ENCODE results near the gene FBXO3.

The FBXO3 gene

DNA sequence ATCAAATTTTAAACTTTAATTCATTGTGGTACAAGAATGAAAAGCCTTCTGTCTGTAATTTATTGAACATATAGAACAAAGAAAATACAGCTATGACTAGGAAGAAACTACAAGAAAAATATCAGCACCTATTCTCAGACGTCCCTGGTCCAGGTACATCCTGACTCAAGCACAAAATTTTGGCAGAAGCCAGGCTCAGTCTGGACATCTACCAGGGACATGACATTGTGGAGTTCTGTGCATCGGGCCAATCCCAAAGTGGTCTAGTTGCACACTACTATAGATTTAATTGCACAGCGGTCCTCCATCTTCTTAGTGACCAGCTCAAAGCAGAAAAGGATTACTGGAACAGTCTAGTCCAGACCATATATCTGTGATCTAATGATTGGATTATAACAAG lies 22.4 kb downstream of the FBXO3 start:
- no peaks in the 10 kb centered on the region for H3K27me3 Mint-ChIP-seq
- CTCF ChIA-PET = interaction anchor here (0.8 kb wide), 1 partner anchor 10 kb away, joined by 3 read pairs; no protein-coding TSS in a partner anchor
- no peak for DNase-seq
- H3K9me3 Mint-ChIP-seq = no peaks in the 10 kb centered on the region
- no peak overlapping the region for H3K4me3 Mint-ChIP-seq
- no peak overlapping the region for H3K27ac Mint-ChIP-seq
- peaks cover 37% of the 10 kb centered on the region for H3K36me3 Mint-ChIP-seq
- H3K4me1 Mint-ChIP-seq = no peaks in the 10 kb centered on the region

GRCh38 chr11:33747979-33748378 lies 26.3 kb downstream of the FBXO3 start:
- no peaks in the 10 kb centered on the region for H3K27me3 Mint-ChIP-seq
- CTCF ChIA-PET = interaction anchor here (0.8 kb wide), 1 partner anchor 31 kb away, joined by 4 read pairs; no protein-coding TSS in a partner anchor
- peaks cover 28% of the 10 kb centered on the region for H3K36me3 Mint-ChIP-seq
- H3K4me3 Mint-ChIP-seq = no peak overlapping the region
- H3K9me3 Mint-ChIP-seq = no peaks in the 10 kb centered on the region
- H3K27ac Mint-ChIP-seq = no peak overlapping the region
- no peak for DNase-seq
- no peaks in the 10 kb centered on the region for H3K4me1 Mint-ChIP-seq

- Mint-ChIP-seq H3K36me3 (peaks cover 29% of the 10 kb centered on the region), H3K4me3 (no peak overlapping the region), H3K4me1 (no peaks in the 10 kb centered on the region), H3K9me3 (no peaks in the 10 kb centered on the region), H3K27ac (no peak overlapping the region), H3K27me3 (peaks cover 3% of the 10 kb centered on the region)
- CTCF ChIA-PET = interaction anchor here (0.6 to 2.9 kb wide), 9 partner anchors 9 to 736 kb away, joined by 3 to 31 read pairs (median 4); no protein-coding TSS in a partner anchor
- DNase-seq = no peak
These were observed 31.0 kb downstream of the FBXO3 start for GRCh38 chr11:33743291-33743690.

GRCh38 chr11:33742249-33742851 lies 32.0 kb downstream of the FBXO3 start:
- DNase-seq = no peak
- Mint-ChIP-seq H3K9me3 (no peaks in the 10 kb centered on the region), H3K27ac (no peak overlapping the region), H3K27me3 (peaks cover 6% of the 10 kb centered on the region), H3K36me3 (peaks cover 23% of the 10 kb centered on the region), H3K4me1 (no peaks in the 10 kb centered on the region), H3K4me3 (no peak overlapping the region)
- CTCF ChIA-PET = interaction anchor here (0.5 to 2.9 kb wide), 22 partner anchors 8 to 576 kb away, joined by 3 to 31 read pairs (median 4); no protein-coding TSS in a partner anchor

DNA sequence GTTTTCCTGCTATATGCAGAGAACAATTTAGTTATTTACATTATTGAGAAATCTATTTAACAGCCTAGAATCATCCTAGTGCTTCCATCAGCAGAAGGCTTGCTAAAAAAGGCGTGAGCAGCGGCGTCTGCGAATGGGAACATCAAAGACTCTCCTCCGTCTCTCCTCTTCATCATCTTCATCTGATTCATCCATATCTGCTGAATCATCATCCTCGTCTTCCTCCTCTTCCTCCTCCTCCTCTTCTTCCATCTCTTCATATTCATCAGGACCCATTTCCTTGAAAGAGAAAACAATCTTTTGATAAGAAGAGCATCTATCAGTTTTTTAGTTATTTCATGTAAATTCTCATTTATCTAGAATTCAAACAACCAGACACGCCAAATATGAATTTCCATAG lies 32.5 kb downstream of the FBXO3 start:
- Mint-ChIP-seq H3K4me1 (peaks cover 2% of the 10 kb centered on the region), H3K27ac (no peak overlapping the region), H3K9me3 (no peaks in the 10 kb centered on the region), H3K36me3 (peaks cover 20% of the 10 kb centered on the region), H3K4me3 (no peak overlapping the region), H3K27me3 (peaks cover 10% of the 10 kb centered on the region)
- CTCF ChIA-PET = interaction anchor here (0.8 to 2.9 kb wide), 15 partner anchors 10 to 575 kb away, joined by 3 to 31 read pairs (median 4); no protein-coding TSS in a partner anchor
- no peak for DNase-seq

DNA sequence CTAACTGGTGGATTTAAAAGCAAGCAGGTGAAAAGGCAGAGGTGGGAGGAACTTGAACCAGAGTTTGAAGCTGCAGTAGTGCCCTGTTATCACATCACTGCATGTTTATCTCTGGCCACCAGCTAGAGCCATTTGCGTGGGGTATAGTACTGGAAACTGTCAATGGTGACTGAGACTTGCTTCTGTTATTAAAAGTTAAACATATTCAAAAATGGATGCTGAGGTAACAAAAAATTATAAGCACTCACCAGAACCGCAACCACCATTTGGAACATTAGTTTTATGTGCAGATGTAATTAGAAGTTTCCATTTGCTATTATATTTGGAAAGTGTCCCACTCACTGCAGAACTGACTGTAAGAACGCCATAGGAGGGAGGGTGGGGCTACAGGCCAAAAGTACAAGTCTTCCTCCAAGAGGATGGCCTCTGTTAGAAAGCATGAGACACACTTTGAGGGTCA lies 36.9 kb downstream of the FBXO3 start:
- peaks cover 11% of the 10 kb centered on the region for H3K36me3 Mint-ChIP-seq
- H3K9me3 Mint-ChIP-seq = no peaks in the 10 kb centered on the region
- H3K4me1 Mint-ChIP-seq = peaks cover 28% of the 10 kb centered on the region
- no peak for DNase-seq
- CTCF ChIA-PET = interaction anchor here (1.4 kb wide), 1 partner anchor 15 kb away, joined by 4 read pairs; no protein-coding TSS in a partner anchor
- no peak overlapping the region for H3K4me3 Mint-ChIP-seq
- H3K27me3 Mint-ChIP-seq = peaks cover 16% of the 10 kb centered on the region
- no peak overlapping the region for H3K27ac Mint-ChIP-seq

DNA sequence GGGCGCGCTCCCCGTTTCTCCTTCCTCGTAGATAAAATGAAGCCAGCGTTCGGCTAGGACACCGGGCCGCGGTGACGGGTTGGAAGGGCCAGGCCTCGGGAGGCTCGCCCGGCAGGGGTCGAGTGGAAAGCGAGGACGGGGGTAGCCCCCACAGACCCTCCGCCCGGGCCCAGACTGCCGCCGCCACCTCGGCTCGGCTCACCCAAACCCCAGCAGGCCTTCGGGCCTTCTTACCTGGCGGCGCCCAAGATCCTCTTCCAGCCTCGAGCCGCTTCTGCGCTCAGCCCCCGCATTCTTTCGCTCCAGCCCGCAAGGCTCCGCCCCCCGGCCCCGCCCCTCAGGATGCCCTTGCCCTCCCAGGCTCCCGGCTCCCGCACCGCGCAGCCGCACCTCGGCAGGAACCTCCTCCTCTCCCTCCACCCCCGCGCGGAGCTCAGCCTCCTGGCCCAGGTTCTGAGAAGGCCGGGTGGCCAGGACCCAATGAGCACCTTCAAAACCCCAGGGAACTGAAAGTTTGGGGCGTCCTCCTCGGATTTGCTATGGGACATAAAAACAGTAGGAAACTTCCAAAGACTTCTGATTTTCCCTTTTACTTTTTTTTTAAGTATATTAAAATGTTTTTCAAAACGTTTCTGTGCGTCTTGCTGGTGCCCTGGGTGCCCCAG lies 38.0 kb downstream of the FBXO3 start, which contains the start of gene CD59:
TSS of gene CD59 (minus strand) at position 276 of the 665 bp plus-strand sequence. CDS start 13,978 bp downstream, outside the sequence.
- peak within 1 kb of the TSS; percentile 81 for H3K27ac Mint-ChIP-seq
- peaks cover 7% of the 10 kb centered on the region for H3K36me3 Mint-ChIP-seq
- no peaks in the 10 kb centered on the region for H3K9me3 Mint-ChIP-seq
- H3K4me3 Mint-ChIP-seq = peak within 1 kb of the TSS; percentile 82
- CTCF ChIA-PET = interaction anchor here (0.5 to 3.5 kb wide), 6 partner anchors 14 to 364 kb away, joined by 3 to 21 read pairs (median 4); no protein-coding TSS in a partner anchor
- H3K4me1 Mint-ChIP-seq = peaks cover 30% of the 10 kb centered on the region
- peak; percentile 92 for DNase-seq
- H3K27me3 Mint-ChIP-seq = peaks cover 16% of the 10 kb centered on the region

- Mint-ChIP-seq H3K36me3 (peaks cover 7% of the 10 kb centered on the region), H3K27ac (peak overlapping the region; percentile 81), H3K27me3 (peaks cover 16% of the 10 kb centered on the region), H3K4me1 (peaks cover 30% of the 10 kb centered on the region), H3K4me3 (peak overlapping the region; percentile 82), H3K9me3 (no peaks in the 10 kb centered on the region)
- CTCF ChIA-PET = interaction anchor here (0.6 to 3.5 kb wide), 4 partner anchors 7 to 19 kb away, joined by 3 to 21 read pairs (median 4); no protein-coding TSS in a partner anchor
- DNase-seq = peak; percentile 67
These were observed 38.8 kb downstream of the FBXO3 start for GRCh38 chr11:33735271-33736147.

DNA sequence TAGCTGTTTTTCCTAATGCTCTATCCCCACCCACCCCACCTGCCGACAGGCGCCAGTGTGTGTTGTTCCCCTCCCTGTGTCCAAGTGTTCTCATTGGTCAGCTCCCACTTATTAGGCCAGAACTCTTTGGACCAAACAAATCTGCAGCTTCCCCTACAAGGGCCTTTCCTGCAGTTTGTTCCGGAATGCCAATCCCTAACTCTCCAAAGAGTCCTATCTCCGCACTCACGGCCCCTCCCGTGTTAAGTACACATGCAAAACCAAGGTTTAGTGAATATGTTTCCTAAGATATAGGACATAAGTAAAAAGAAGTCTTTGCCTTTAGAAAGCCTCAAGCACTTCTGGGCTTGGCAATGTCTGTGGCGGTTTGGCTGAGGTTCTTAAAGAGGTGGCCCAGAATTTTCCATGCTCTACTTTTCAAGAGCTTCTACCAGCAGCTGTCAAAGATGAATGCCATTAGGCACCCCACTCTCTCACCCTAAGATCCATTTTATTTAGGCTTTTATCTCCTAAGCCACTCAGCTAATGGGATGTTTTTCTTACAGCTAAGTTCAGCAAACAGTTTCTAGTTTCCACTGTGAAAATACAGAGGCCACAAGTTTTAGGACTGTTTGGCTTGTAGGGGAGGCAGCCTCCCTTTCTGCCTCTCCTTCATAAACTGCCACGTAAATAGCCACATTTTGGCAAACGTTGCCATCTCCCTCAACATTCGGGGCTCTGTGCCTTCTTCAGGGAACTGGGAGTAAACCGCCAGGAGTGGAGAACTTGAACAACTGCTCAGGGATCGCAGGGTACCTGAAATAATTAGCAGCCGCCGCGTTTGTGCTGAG lies 39.7 kb downstream of the FBXO3 start:
- Mint-ChIP-seq H3K36me3 (peaks cover 7% of the 10 kb centered on the region), H3K27ac (peak overlapping the region; percentile 81), H3K9me3 (no peaks in the 10 kb centered on the region), H3K27me3 (peaks cover 16% of the 10 kb centered on the region), H3K4me1 (peaks cover 30% of the 10 kb centered on the region), H3K4me3 (peak overlapping the region; percentile 82)
- CTCF ChIA-PET = interaction anchor here (1.0 to 3.5 kb wide), 2 partner anchors 8 to 18 kb away, joined by 3 to 21 read pairs; no protein-coding TSS in a partner anchor
- DNase-seq = no peak

DNA sequence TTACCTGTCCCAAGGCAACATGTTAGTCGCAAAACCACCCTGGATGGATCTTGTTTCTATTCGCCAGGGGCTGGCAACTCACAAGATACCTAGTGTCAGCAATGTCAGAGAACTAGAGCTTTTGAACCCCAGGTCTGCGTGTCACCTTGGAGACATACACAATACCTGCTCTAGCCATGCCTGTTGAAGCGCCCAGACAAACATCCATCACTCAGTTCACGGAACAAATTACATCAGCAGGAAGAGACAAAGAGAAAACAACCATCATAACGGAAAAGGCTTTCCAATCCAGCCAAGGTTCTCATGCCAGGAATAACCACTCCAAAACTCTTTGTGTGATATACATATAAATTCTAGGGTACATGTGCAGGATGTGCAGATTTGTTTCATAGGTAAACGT lies 40.3 kb downstream of the FBXO3 start:
- Mint-ChIP-seq H3K4me1 (peaks cover 30% of the 10 kb centered on the region), H3K27ac (no peak overlapping the region), H3K27me3 (peaks cover 16% of the 10 kb centered on the region), H3K9me3 (no peaks in the 10 kb centered on the region), H3K36me3 (peaks cover 10% of the 10 kb centered on the region), H3K4me3 (peak overlapping the region; percentile 82)
- CTCF ChIA-PET = interaction anchor here (1.0 to 3.5 kb wide), 2 partner anchors 9 to 17 kb away, joined by 3 to 21 read pairs; no protein-coding TSS in a partner anchor
- no peak for DNase-seq

DNA sequence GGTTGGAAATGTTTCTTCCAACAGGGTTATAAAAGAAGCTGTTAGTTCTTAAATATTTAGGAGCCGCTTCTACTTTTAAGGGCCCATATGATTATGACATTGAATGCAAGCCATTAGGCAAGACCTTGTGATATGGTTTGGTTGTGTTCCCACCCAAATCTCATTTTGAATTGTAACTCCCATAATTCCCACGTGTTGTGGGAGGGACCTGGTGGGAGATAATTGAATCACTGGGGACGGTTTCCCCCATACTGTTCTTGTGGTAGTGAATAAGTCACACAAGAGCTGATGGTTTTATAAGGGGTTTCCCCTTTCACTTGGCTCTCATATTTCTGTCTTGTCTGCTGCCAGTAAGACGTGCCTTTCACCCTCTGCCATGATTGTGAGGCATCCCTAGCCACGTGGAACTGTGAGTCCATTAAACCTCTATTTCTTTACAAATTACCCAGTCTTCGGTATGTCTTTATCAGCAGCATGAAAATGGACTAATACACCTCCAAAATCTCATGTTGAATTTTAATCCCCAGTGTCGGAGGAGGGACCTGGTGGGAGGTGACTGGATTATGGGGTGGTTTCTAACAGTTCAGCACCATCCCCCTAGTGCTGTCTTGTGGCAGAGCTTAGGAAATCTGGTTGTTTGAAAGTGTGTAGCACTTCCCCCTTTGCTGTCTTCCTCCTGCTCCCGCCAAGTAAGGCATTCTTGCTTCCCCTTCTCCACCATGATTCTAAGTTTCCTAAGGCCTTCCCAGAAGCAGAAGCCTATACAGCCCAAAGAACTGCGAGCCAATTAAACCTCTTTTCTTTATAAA lies 42.4 kb downstream of the FBXO3 start:
- peaks cover 10% of the 10 kb centered on the region for H3K36me3 Mint-ChIP-seq
- H3K9me3 Mint-ChIP-seq = no peaks in the 10 kb centered on the region
- peaks cover 30% of the 10 kb centered on the region for H3K4me1 Mint-ChIP-seq
- no peak overlapping the region for H3K4me3 Mint-ChIP-seq
- CTCF ChIA-PET = no interaction called here
- H3K27me3 Mint-ChIP-seq = peaks cover 7% of the 10 kb centered on the region
- no peak overlapping the region for H3K27ac Mint-ChIP-seq
- no peak for DNase-seq

GRCh38 chr11:33730716-33731115 lies 43.6 kb downstream of the FBXO3 start:
- Mint-ChIP-seq H3K27me3 (no peaks in the 10 kb centered on the region), H3K27ac (no peak overlapping the region), H3K4me1 (peaks cover 26% of the 10 kb centered on the region), H3K36me3 (peaks cover 10% of the 10 kb centered on the region), H3K9me3 (no peaks in the 10 kb centered on the region), H3K4me3 (no peak overlapping the region)
- DNase-seq = no peak
- CTCF ChIA-PET = interaction anchor here (1.1 kb wide), 1 partner anchor 12 kb away, joined by 3 read pairs; no protein-coding TSS in a partner anchor
